H1 (cell line): Measurements from ENCODE around the gene STPG1. TPM values are rescaled to one million over a fixed set of nuclear protein-coding genes. Genes with fewer than 3 reads are reported as not detected.

Source experiments
- CTCF ChIA-PET: fragments of 300-600 bp; sonication (Branson Sonifier 250); formaldehyde crosslinking; loops from one replicate; lab custom pipeline; 2021; ENCODE audit not compliant: partially characterized antibody; lab: Charles Lee
- POLR2A ChIA-PET: fragments of 300-600 bp; sonication (Branson Sonifier 250); formaldehyde crosslinking; loops from one replicate; lab custom pipeline; 2021; ENCODE audit warnings: inconsistent platforms; ENCODE audit not compliant: partially characterized antibody; lab: Charles Lee
- DNase-seq, 2 experiments: peaks; one replicate each; pipeline versions ENCODE4 v3.0.0 to v3.0.0-alpha.2; 2010 to 2022; ENCODE audit warnings: low spot score in 2 of 2, low read depth in 1 of 2, mixed read lengths in 1 of 2
- FAIRE-seq: peaks from 2 replicates; lab custom pipeline; 2011; peaks lifted over from hg19 to GRCh38; lab: Jason Lieb, UNC
- H2AFZ ChIP-seq: 2 replicates; pipeline ENCODE4 v1.8.1; 2012; ENCODE audit warnings: low read length, inconsistent platforms
- H2AK5ac ChIP-seq: 2 replicates; pipeline ENCODE4 v1.6.1; 2013; ENCODE audit warnings: low read depth, low read length
- H2BK120ac ChIP-seq: replicated peaks from 2 replicates; pipeline ENCODE3; 2013; ENCODE audit warnings: low read depth, low read length, inconsistent platforms
- H2BK12ac ChIP-seq: 2 replicates; pipeline ENCODE4 v1.6.1; 2013; ENCODE audit warnings: low read depth, low read length
- H2BK15ac ChIP-seq: 2 replicates; pipeline ENCODE4 v1.6.1; 2013; ENCODE audit warnings: low read length
- H2BK20ac ChIP-seq: 2 replicates; pipeline ENCODE4 v1.6.1; 2013; ENCODE audit warnings: low read length
- H2BK5ac ChIP-seq: 2 replicates; pipeline ENCODE4 v1.6.1; 2013; ENCODE audit warnings: low read depth, low read length
- H3K14ac ChIP-seq: 2 replicates; pipeline ENCODE4 v1.6.1; 2013; ENCODE audit warnings: inconsistent platforms; ENCODE audit not compliant: insufficient read length
- H3K18ac ChIP-seq: 2 replicates; pipeline ENCODE4 v1.6.1; 2013; ENCODE audit warnings: low read length; ENCODE audit errors: extremely low read depth
- H3K23ac ChIP-seq: 2 replicates; pipeline ENCODE4 v1.6.1; 2013; ENCODE audit warnings: inconsistent platforms; ENCODE audit not compliant: insufficient read length
- H3K23me2 ChIP-seq: 2 replicates; pipeline ENCODE4 v1.6.1; 2013; ENCODE audit warnings: low read depth, low read length
- H3K27ac ChIP-seq: 2 replicates; pipeline ENCODE4 v1.6.1; 2011; ENCODE audit warnings: low read depth, low read length, inconsistent platforms
- H3K27me3 ChIP-seq, 4 experiments: replicated peaks in 1 of 4; 1 replicate in 1 of 4; 2 replicates in 3 of 4; pipeline versions ENCODE4 v1.6.1 to v1.8.1; 2011 to 2013; ENCODE audit warnings: low read length in 3 of 4, mild to moderate bottlenecking in 3 of 4, inconsistent platforms in 2 of 4, mixed read lengths in 2 of 4, moderate library complexity in 1 of 4; ENCODE audit not compliant: control insufficient read depth in 3 of 4, insufficient read depth in 3 of 4; ENCODE audit errors: extremely low read depth in 1 of 4
- H3K36me3 ChIP-seq, 4 experiments: 2 replicates each; pipeline versions ENCODE4 v1.6.1 to v1.8.1; 2011 to 2013; ENCODE audit warnings: mild to moderate bottlenecking in 4 of 4, low read length in 3 of 4, moderate library complexity in 2 of 4, control low read depth in 1 of 4, inconsistent platforms in 1 of 4; ENCODE audit not compliant: insufficient read depth in 4 of 4, control insufficient read depth in 2 of 4
- H3K4ac ChIP-seq: replicated peaks from 2 replicates; pipeline ENCODE3; 2013; ENCODE audit warnings: low read length, low read depth, mixed read lengths, inconsistent platforms; ENCODE audit not compliant: insufficient read length
- H3K4me1 ChIP-seq, 4 experiments: replicated peaks in 1 of 4; 1 replicate in 1 of 4; 2 replicates in 3 of 4; pipeline versions ENCODE4 v1.6.1 to v1.8.1; 2011 to 2013; ENCODE audit warnings: low read length in 3 of 4, inconsistent platforms in 2 of 4, mixed read lengths in 1 of 4; ENCODE audit not compliant: insufficient read depth in 4 of 4, control insufficient read depth in 3 of 4
- H3K4me2 ChIP-seq, 2 experiments: 2 replicates each; pipeline versions ENCODE4 v1.6.1 to v1.8.1; 2011 to 2013; ENCODE audit warnings: low read depth in 2 of 2, low read length in 2 of 2, control low read depth in 1 of 2, inconsistent platforms in 1 of 2, mild to moderate bottlenecking in 1 of 2; ENCODE audit not compliant: insufficient read depth in 1 of 2
- H3K4me3 ChIP-seq, 4 experiments: fragments of 200-600, 300-600 bp in 1 of 4; sonication (generic), shearing (Covaris generic), sonication (Bioruptor Twin) in 1 of 4; 2 replicates each; pipeline versions ENCODE4 v1.5.1 to v1.8.1; 2011 to 2016; ENCODE audit warnings: low read length in 4 of 4, low read depth in 3 of 4, control low read depth in 2 of 4, inconsistent platforms in 2 of 4, mild to moderate bottlenecking in 2 of 4, mixed read lengths in 1 of 4, moderate library complexity in 1 of 4; ENCODE audit not compliant: insufficient read depth in 2 of 4; ENCODE audit errors: extremely low read depth in 1 of 4
- H3K56ac ChIP-seq: replicated peaks from 2 replicates; pipeline ENCODE3; 2013; ENCODE audit warnings: low read depth, mild to moderate bottlenecking, mixed read lengths, low read length, inconsistent platforms; ENCODE audit not compliant: insufficient read length
- H3K79me1 ChIP-seq: 2 replicates; pipeline ENCODE4 v1.6.1; 2013; ENCODE audit warnings: low read depth, low read length, control low read depth
- H3K79me2 ChIP-seq, 2 experiments: 2 replicates each; pipeline versions ENCODE4 v1.6.1 to v1.8.1; 2012 to 2013; ENCODE audit warnings: low read length in 2 of 2, mild to moderate bottlenecking in 2 of 2, inconsistent platforms in 1 of 2; ENCODE audit not compliant: insufficient read depth in 2 of 2, control insufficient read depth in 1 of 2
- H3K9ac ChIP-seq, 4 experiments: replicated peaks in 1 of 4; 1 replicate in 1 of 4; 2 replicates in 3 of 4; pipeline versions ENCODE4 v1.6.1 to v1.8.1; 2011 to 2013; ENCODE audit warnings: low read depth in 3 of 4, low read length in 3 of 4, control low read depth in 2 of 4, mild to moderate bottlenecking in 2 of 4, moderate library complexity in 2 of 4, inconsistent platforms in 1 of 4; ENCODE audit errors: extremely low read depth in 1 of 4
- H3K9me3 ChIP-seq, 2 experiments: 2 replicates each; pipeline versions ENCODE4 v1.6.1 to v1.8.1; 2012 to 2013; ENCODE audit warnings: mild to moderate bottlenecking in 2 of 2, moderate library complexity in 2 of 2, control low read depth in 1 of 2, inconsistent platforms in 1 of 2, low read depth in 1 of 2, low read length in 1 of 2, mixed read lengths in 1 of 2; ENCODE audit not compliant: insufficient read depth in 2 of 2
- H4K20me1 ChIP-seq, 2 experiments: replicated peaks in 1 of 2; 2 replicates each; pipeline versions ENCODE3 to v1.8.1; 2011 to 2013; ENCODE audit warnings: inconsistent platforms in 2 of 2, low read length in 2 of 2, mild to moderate bottlenecking in 1 of 2; ENCODE audit not compliant: insufficient read depth in 2 of 2, control insufficient read depth in 1 of 2
- H4K5ac ChIP-seq: 2 replicates; pipeline ENCODE4 v1.6.1; 2013; ENCODE audit warnings: low read length, low read depth, mixed read lengths, inconsistent platforms; ENCODE audit not compliant: insufficient read length
- H4K8ac ChIP-seq: 2 replicates; pipeline ENCODE4 v1.8.0; 2013; ENCODE audit warnings: mild to moderate bottlenecking, moderate library complexity, low read length, inconsistent platforms; ENCODE audit not compliant: insufficient read depth; ENCODE audit errors: extremely low read depth
- H4K91ac ChIP-seq: replicated peaks from 2 replicates; pipeline ENCODE3; 2013; ENCODE audit warnings: low read length, mixed read lengths, inconsistent platforms; ENCODE audit not compliant: insufficient read length
- ATF2 ChIP-seq: IDR thresholded peaks from 2 replicates; pipeline ENCODE4 v1.6.1; 2012; ENCODE audit warnings: low read length, inconsistent platforms
- CHD1 ChIP-seq: IDR thresholded peaks from 2 replicates; pipeline ENCODE4 v1.6.1; 2012; ENCODE audit warnings: low read depth, low read length, improper control_type of control experiment
- GABPA ChIP-seq: IDR thresholded peaks from 2 replicates; pipeline ENCODE4 v1.6.1; 2011; ENCODE audit warnings: mild to moderate bottlenecking, low read length, moderate library complexity, borderline replicate concordance; ENCODE audit not compliant: insufficient read depth
- RNF2 ChIP-seq: fragments of 200-900, 300-1000 bp; sonication (generic); IDR thresholded peaks from 2 replicates; pipeline ENCODE4 v1.7.1; 2016; ENCODE audit warnings: borderline replicate concordance, low read depth, mild to moderate bottlenecking, antibody characterized with exemption, low read length; ENCODE audit not compliant: poor library complexity, severe bottlenecking; ENCODE audit errors: missing control alignments
- TBP ChIP-seq: IDR thresholded peaks from 2 replicates; pipeline ENCODE4 v1.6.1; 2011; ENCODE audit warnings: low read depth, low read length, improper control_type of control experiment
- WGBS, 2 experiments: shearing (Covaris generic) in 1 of 2; methylation state at CpG; one replicate each; pipeline versions ENCODE4 v1.1.6 to v1.1.7; 2013 to 2015; ENCODE audit warnings: low lambda C conversion rate in 2 of 2, mixed read lengths in 2 of 2, inconsistent platforms in 1 of 2, low coverage in 1 of 2, missing lambda C conversion rate in 1 of 2; ENCODE audit not compliant: insufficient replicate concordance in 2 of 2, insufficient coverage in 1 of 2, insufficient read length in 1 of 2; ENCODE audit errors: extremely low coverage in 1 of 2, missing lambda C conversion rate in 1 of 2; 5-methylcytosine and 5-hydroxymethylcytosine counted together
- polyA plus RNA-seq, 7 experiments: library from polyadenylated mRNA; depleted of rRNA in 3 of 7; stranded (reverse) in 5 of 7; unstranded in 2 of 7; fragments of >200 nt in 5 of 7; fragments of 200-250 nt in 2 of 7; gene quantifications; 1 replicate in 5 of 7; 2 replicates in 1 of 7; 4 replicates in 1 of 7; pipeline versions ENCODE4 v1.2.1 to v1.2.3, GENCODE V29; 2011 to 2013; ENCODE audit warnings: missing spikeins in 2 of 7, mixed read lengths in 2 of 7
- total RNA-seq: library from RNA; stranded (reverse); fragmentation: NEBNext Ultra II Directional; extraction: Animal tissue kit (Norgen Biotek cat#: 25700); gene quantifications from 2 replicates; pipeline ENCODE4 v1.2.1, GENCODE V29; 2021

STPG1 gene
- total and polyA plus RNA-seq, 2 of the 8 experiments (the other 6 are each of a cell fraction or from before 2014, with no cell fraction given), result 10.3 to 11.2 TPM

GRCh38 chr1:24411963-24412362, 1.6 kb downstream of the STPG1 start:
- Histone ChIP-seq H3K56ac (no peak overlapping the region), H3K27ac (no peak overlapping the region), H2BK120ac (no peak overlapping the region), H3K18ac (no peak overlapping the region), H2BK20ac (no peak overlapping the region), H3K79me1 (no peaks in the 10 kb centered on the region), H3K4me2 (no peak overlapping the region), H3K23me2 (peaks cover 11% of the 10 kb centered on the region), H4K8ac (no peak overlapping the region), H3K79me2 (0 out of 4 replicates have a peak, but pooled peaks cover 0 to 3% of the 10 kb centered on the region in 2 experiments), H3K9me3 (no peaks in the 10 kb centered on the region), H2BK5ac (no peak overlapping the region), H2BK15ac (no peak overlapping the region), H2AFZ (no peak overlapping the region), H4K5ac (no peak overlapping the region), H4K20me1 (no peaks in the 10 kb centered on the region), H3K4me3 (no peak overlapping the region), H3K27me3 (no peaks in the 10 kb centered on the region), H3K36me3 (no peaks in the 10 kb centered on the region), H2BK12ac (no peak overlapping the region), H2AK5ac (no peak overlapping the region), H3K4me1 (peaks cover 0 to 6% (median under 1%) of the 10 kb centered on the region in 4 experiments; a peak in 3 of 7 replicates), H3K9ac (no peak overlapping the region), H4K91ac (no peak overlapping the region), H3K23ac (no peak overlapping the region), H3K14ac (no peak overlapping the region), H3K4ac (no peak overlapping the region)
- CTCF ChIA-PET, result interaction anchor here (2.9 to 5.6 kb wide), 2 partner anchors 19 to 27 kb away, joined by 11 to 33 read pairs; no protein-coding TSS in a partner anchor
- FAIRE-seq, result no peak
- no peak for DNase-seq
- WGBS, 2 experiments, result 92% methylated on average over 6 of the region's 6 CpGs; no CpG with 5 or more reads in 1 of the 2 experiments
- POLR2A ChIA-PET, result interaction anchor here (0.5 to 1.4 kb wide), 3 partner anchors 32 to 262 kb away, joined by 3 read pairs; no protein-coding TSS in a partner anchor
- TF ChIP-seq ATF2, result no peak
- no peak for TF ChIP-seq CHD1
- no peak for TF ChIP-seq TBP
- TF ChIP-seq RNF2, result no peak
- no peak for TF ChIP-seq GABPA
